SK-N-SH treated with all-trans-retinoic acid at 6 μM for 48 hours (cell line): ENCODE measurements around the gene CDK10.

Source experiments
- ATAC-seq: fragments of 200-7000 bp; cut with Tn5 transposase; 3 replicates; pipeline ENCODE4 v1.9.1; 2020; ENCODE audit warnings: mild to moderate bottlenecking, moderate library complexity
- ARNTL ChIP-seq: fragments of 450-650 bp; formaldehyde crosslinking; IDR thresholded peaks from 2 replicates; pipeline ENCODE4 v1.5.0; 2020; ENCODE audit warnings: low read depth, mild to moderate bottlenecking, moderate library complexity, borderline replicate concordance
- BACH2 ChIP-seq: fragments of 250-450 bp; sonication (Bioruptor Pico); IDR thresholded peaks from 2 replicates; pipeline ENCODE4 v1.9.0; 2021; ENCODE audit warnings: mild to moderate bottlenecking, borderline replicate concordance
- CREB5 ChIP-seq: fragments of 250-450 bp; sonication (Bioruptor Pico); IDR thresholded peaks from 2 replicates; pipeline ENCODE4 v1.5.1; 2020; ENCODE audit warnings: low read depth, mild to moderate bottlenecking, moderate library complexity
- CSDC2 ChIP-seq: fragments of 250-450 bp; sonication (Bioruptor Pico); IDR thresholded peaks from 2 replicates; pipeline ENCODE4 v1.5.0; 2020; ENCODE audit warnings: mild to moderate bottlenecking, moderate library complexity
- ESRRG ChIP-seq: fragments of 250-450 bp; sonication (Bioruptor Pico); IDR thresholded peaks from 2 replicates; pipeline ENCODE4 v1.6.1; 2021; ENCODE audit warnings: mild to moderate bottlenecking
- GLIS3 ChIP-seq: fragments of 250-450 bp; sonication (Bioruptor Pico); IDR thresholded peaks from 2 replicates; pipeline ENCODE4 v1.5.0; 2020; ENCODE audit warnings: mild to moderate bottlenecking, moderate library complexity
- ISL1 ChIP-seq: fragments of 250-450 bp; sonication (Bioruptor Pico); IDR thresholded peaks from 2 replicates; pipeline ENCODE4 v2.1.2; 2022; ENCODE audit warnings: mild to moderate bottlenecking, moderate library complexity
- OSR1 ChIP-seq: fragments of 250-450 bp; sonication (Bioruptor Pico); IDR thresholded peaks from 2 replicates; pipeline ENCODE4 v1.8.0; 2022; ENCODE audit warnings: moderate library complexity, mild to moderate bottlenecking, inconsistent platforms
- PATZ1 ChIP-seq: fragments of 250-450 bp; sonication (Bioruptor Pico); IDR thresholded peaks from 2 replicates; pipeline ENCODE4 v1.8.0; 2020; ENCODE audit warnings: mild to moderate bottlenecking, moderate library complexity, borderline replicate concordance
- POU6F1 ChIP-seq: fragments of 250-450 bp; sonication (Bioruptor Pico); IDR thresholded peaks from 2 replicates; pipeline ENCODE4 v1.8.0; 2021; ENCODE audit warnings: low read depth, mild to moderate bottlenecking, moderate library complexity, borderline replicate concordance
- PPARA ChIP-seq: fragments of 250-450 bp; sonication (Bioruptor Pico); IDR thresholded peaks from 2 replicates; pipeline ENCODE4 v1.5.0; 2020; ENCODE audit warnings: mild to moderate bottlenecking, borderline replicate concordance
- RARB ChIP-seq: fragments of 250-450 bp; sonication (Bioruptor Pico); IDR thresholded peaks from 2 replicates; pipeline ENCODE4 v1.8.0; 2021; ENCODE audit warnings: mild to moderate bottlenecking, moderate library complexity
- SNAI2 ChIP-seq: fragments of 250-450 bp; sonication (Bioruptor Pico); IDR thresholded peaks from 2 replicates; pipeline ENCODE4 v1.5.0; 2020; ENCODE audit warnings: mild to moderate bottlenecking, moderate library complexity
- TCF4 ChIP-seq: fragments of 250-450 bp; sonication (Bioruptor Pico); IDR thresholded peaks from 2 replicates; pipeline ENCODE4 v1.8.0; 2021; ENCODE audit warnings: mild to moderate bottlenecking, moderate library complexity, borderline replicate concordance
- TOX ChIP-seq: fragments of 250-450 bp; sonication (Bioruptor Pico); IDR thresholded peaks from 2 replicates; pipeline ENCODE4 v1.8.0; 2021; ENCODE audit warnings: mild to moderate bottlenecking, moderate library complexity, borderline replicate concordance
- TSHZ2 ChIP-seq: fragments of 250-450 bp; sonication (Bioruptor Pico); IDR thresholded peaks from 2 replicates; pipeline ENCODE4 v1.5.0; 2020; ENCODE audit warnings: mild to moderate bottlenecking, moderate library complexity
- ZC3H10 ChIP-seq: fragments of 250-450 bp; sonication (Bioruptor Pico); IDR thresholded peaks from 2 replicates; pipeline ENCODE4 v1.5.1; 2021; ENCODE audit warnings: mild to moderate bottlenecking, moderate library complexity
- ZFP3 ChIP-seq: fragments of 250-450 bp; sonication (Bioruptor Pico); IDR thresholded peaks from 2 replicates; pipeline ENCODE4 v1.5.0; 2020; ENCODE audit warnings: mild to moderate bottlenecking, moderate library complexity
- ZFP30 ChIP-seq: fragments of 450-650 bp; formaldehyde crosslinking; IDR thresholded peaks from 2 replicates; pipeline ENCODE4 v1.5.0; 2022; ENCODE audit warnings: mild to moderate bottlenecking, moderate library complexity
- ZNF565 ChIP-seq: fragments of 450-650 bp; formaldehyde crosslinking; conservative IDR thresholded peaks from 2 replicates; pipeline ENCODE4 v1.5.0; 2020; ENCODE audit warnings: low read depth, mild to moderate bottlenecking, moderate library complexity
- ZNF70 ChIP-seq: fragments of 450-650 bp; formaldehyde crosslinking; IDR thresholded peaks from 2 replicates; pipeline ENCODE4 v1.5.0; 2020; ENCODE audit warnings: mild to moderate bottlenecking, moderate library complexity
- ZNF8 ChIP-seq: fragments of 450-650 bp; formaldehyde crosslinking; IDR thresholded peaks from 2 replicates; pipeline ENCODE4 v1.5.0; 2020; ENCODE audit warnings: mild to moderate bottlenecking, moderate library complexity

Gene CDK10

GRCh38 chr16:89729863-89730593 is 43.5 kb downstream of the CDK10 start:
- ATAC-seq = no peak; the same call in 2 of the 3 replicates
- TF ChIP-seq TSHZ2 (no peak), ARNTL (no peak), BACH2 (CRISPR knock-in tag) (no peak), ZNF565 (no peak), GLIS3 (CRISPR knock-in tag) (no peak), ZNF70 (CRISPR knock-in tag) (no peak), ZFP3 (CRISPR knock-in tag) (no peak), PATZ1 (CRISPR knock-in tag) (no peak), ZNF8 (CRISPR knock-in tag) (no peak), ESRRG (no peak), PPARA (no peak), TCF4 (CRISPR knock-in tag) (no peak), RARB (no peak)
- TF ChIP-seq, all 23 proteins: peak for 0

GRCh38 chr16:89730610-89731234 is 44.2 kb downstream of the CDK10 start:
- TF ChIP-seq SNAI2 (CRISPR knock-in tag) (no peak), ZNF8 (CRISPR knock-in tag) (no peak), PATZ1 (CRISPR knock-in tag) (no peak), PPARA (no peak), POU6F1 (no peak), ISL1 (CRISPR knock-in tag) (no peak), TCF4 (CRISPR knock-in tag) (no peak), ZNF565 (no peak), ARNTL (no peak), ZFP30 (CRISPR knock-in tag) (no peak), CREB5 (no peak), RARB (no peak), CSDC2 (CRISPR knock-in tag) (no peak)
- TF ChIP-seq, all 23 proteins: peak for 0
- ATAC-seq = no peak; the same call in 1 of the 3 replicates

GRCh38 chr16:89732142-89732917 is 45.8 kb downstream of the CDK10 start:
- ATAC-seq = no peak
- no peak for TF ChIP-seq ZFP3 (CRISPR knock-in tag)
- TF ChIP-seq ZFP30 (CRISPR knock-in tag) = no peak
- TF ChIP-seq ISL1 (CRISPR knock-in tag) = no peak
- no peak for TF ChIP-seq POU6F1
- TF ChIP-seq ESRRG = no peak
- no peak for TF ChIP-seq ZC3H10 (CRISPR knock-in tag)
- TF ChIP-seq TOX (CRISPR knock-in tag) = no peak
- no peak for TF ChIP-seq BACH2 (CRISPR knock-in tag)
- TF ChIP-seq ARNTL = no peak
- TF ChIP-seq PPARA = no peak
- TF ChIP-seq CREB5 = no peak
- TF ChIP-seq GLIS3 (CRISPR knock-in tag) = no peak
- no peak for TF ChIP-seq OSR1 (CRISPR knock-in tag)
- TF ChIP-seq SNAI2 (CRISPR knock-in tag) = no peak
